NB4 (cell line): Measurements from ENCODE around the gene TMEM198.

Experiments used
- CTCF ChIP-seq: IDR thresholded peaks from one replicate; pipeline ENCODE4 v1.5.1; 2012; ENCODE audit warnings: low read depth, low read length
- MAX ChIP-seq: IDR thresholded peaks from 2 replicates; pipeline ENCODE4 v1.6.1; 2011; ENCODE audit warnings: low read depth, low read length
- MYC ChIP-seq: IDR thresholded peaks from 2 replicates; pipeline ENCODE4 v1.6.1; 2011; ENCODE audit warnings: low read depth, low read length
- POLR2A ChIP-seq: IDR thresholded peaks from 2 replicates; pipeline ENCODE4 v1.6.1; 2011; ENCODE audit warnings: mild to moderate bottlenecking; ENCODE audit not compliant: insufficient read length; ENCODE audit errors: extremely low read depth

DNA sequence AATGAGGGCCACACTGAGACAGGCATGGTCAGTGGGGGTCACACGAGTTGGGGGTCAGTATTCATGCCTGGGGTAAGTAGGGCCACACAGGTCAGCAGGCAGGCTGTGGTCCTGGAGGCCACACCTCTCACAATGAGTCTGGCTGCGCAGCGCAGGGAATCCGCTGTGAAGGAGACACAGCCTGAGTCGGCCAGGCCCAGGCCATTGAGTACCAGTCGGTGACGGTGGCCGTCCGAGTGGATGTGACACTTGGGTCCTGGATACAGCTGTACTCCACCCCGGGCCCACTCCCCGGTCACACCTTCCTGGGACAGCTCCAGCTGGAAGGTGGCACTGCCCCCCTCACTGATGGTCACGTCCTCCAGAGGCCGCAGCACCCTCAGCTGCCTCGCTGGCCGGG is 10.5 kb downstream of the TMEM198 start:
- no peak for TF ChIP-seq MAX
- TF ChIP-seq CTCF: no peak
- TF ChIP-seq MYC: no peak
- no peak for TF ChIP-seq POLR2A
